Vagina (tissue), 2 donors: ENCODE data around the gene ABHD16B.

Experiments
- CTCF ChIP-seq, 3 experiments: fragments of 450-650 bp in 2 of 3; fragments of 200-600 bp in 1 of 3; sonication (generic) in 1 of 3; IDR thresholded peaks; one replicate each; pipeline ENCODE4 v1.5.1; 2017 to 2019; ENCODE audit warnings: antibody characterized with exemption in 3 of 3, mild to moderate bottlenecking in 2 of 3, moderate library complexity in 2 of 3
- POLR2A ChIP-seq, 2 donors: fragments of 450-650 bp; IDR thresholded peaks; one replicate each; pipeline ENCODE4 v1.6.1; 2017; ENCODE audit warnings: antibody characterized with exemption in 2 of 2, mild to moderate bottlenecking in 2 of 2, moderate library complexity in 2 of 2
- POLR2AphosphoS5 ChIP-seq, 2 donors: sonication (generic); formaldehyde crosslinking; IDR thresholded peaks; one replicate each; pipeline ENCODE4 v1.9.0; 2017; ENCODE audit warnings: antibody characterized with exemption in 2 of 2, mild to moderate bottlenecking in 2 of 2, low read depth in 1 of 2; ENCODE audit not compliant: insufficient read depth in 1 of 2

DNA sequence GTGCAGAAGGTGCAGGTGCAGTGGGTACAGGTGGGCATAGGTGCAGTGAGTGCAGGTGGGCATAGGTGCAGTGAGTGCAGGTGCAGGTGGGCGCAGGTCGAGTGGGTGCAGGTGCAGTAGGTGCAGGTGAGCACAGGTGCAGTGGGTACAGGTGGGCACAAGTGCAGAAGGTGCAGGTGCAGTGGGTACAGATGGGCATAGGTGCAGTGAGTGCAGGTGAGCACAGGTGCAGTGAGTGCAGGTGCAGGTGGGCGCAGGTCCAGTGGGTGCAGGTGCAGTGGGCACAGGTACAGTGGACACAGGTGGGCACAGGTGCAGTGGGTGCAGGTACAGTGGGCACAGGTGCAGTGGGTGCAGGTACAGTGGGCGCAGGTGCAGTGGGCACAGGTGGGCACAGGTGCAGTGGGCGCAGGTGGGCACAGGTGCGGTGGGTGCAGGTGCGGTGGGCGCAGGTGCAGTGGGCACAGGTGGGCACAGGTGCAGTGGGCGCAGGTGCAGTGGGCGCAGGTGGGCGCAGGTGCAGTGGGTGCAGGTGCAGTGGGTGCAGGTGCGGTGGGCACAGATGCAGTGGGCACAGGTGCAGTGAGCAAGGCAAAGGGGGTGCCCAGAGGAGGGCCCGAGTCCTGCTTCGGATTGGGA is 45.6 kb upstream of the ABHD16B start:
- TF ChIP-seq POLR2A (IDR thresholded peaks at IDR 0.05) (no peak), CTCF (IDR thresholded peaks at IDR 0.05) (no peak), POLR2AphosphoS5 (IDR thresholded peaks at IDR 0.05; ENCODE audit: insufficient read depth in 1 of 2, low read depth in 1 of 2) (no peak)
